Natural killer cell (primary cell): ENCODE results near the gene TARS3. TPM values are rescaled to one million over a fixed set of nuclear protein-coding genes. Genes with fewer than 3 reads are reported as not detected.

ENCODE experiments used
- ATAC-seq, 3 donors: fragments of 150-1000 bp in 2 of 3; fragments of 200-7000 bp in 1 of 3; cut with Tn5 transposase; 1 replicate in 1 of 3; 2 replicates in 2 of 3; pipeline ENCODE4 v1.10.0; 2021; ENCODE audit warnings: mild to moderate bottlenecking in 2 of 3, moderate library complexity in 2 of 3
- DNase-seq, 2 donors: peaks; one replicate each; pipeline versions ENCODE4 v3.0.0 to v3.0.0-alpha.2; 2013 to 2021; ENCODE audit warnings: mixed read lengths in 1 of 2
- H3K27ac ChIP-seq: one replicate; pipeline ENCODE4 v1.5.1; 2013; ENCODE audit warnings: mild to moderate bottlenecking, low read length
- H3K27me3 ChIP-seq: one replicate; pipeline ENCODE4 v1.6.1; 2013; ENCODE audit warnings: low read length; ENCODE audit not compliant: control insufficient read depth, insufficient read depth
- H3K36me3 ChIP-seq: one replicate; pipeline ENCODE4 v1.6.1; 2013; ENCODE audit warnings: low read length; ENCODE audit not compliant: control insufficient read depth, insufficient read depth
- H3K4me1 ChIP-seq: one replicate; pipeline ENCODE4 v1.6.1; 2013; ENCODE audit warnings: low read length; ENCODE audit not compliant: control insufficient read depth, insufficient read depth
- H3K4me3 ChIP-seq: one replicate; pipeline ENCODE4 v1.5.1; 2013; ENCODE audit warnings: low read length
- H3K9me3 ChIP-seq: one replicate; pipeline ENCODE4 v1.6.1; 2013; ENCODE audit warnings: low read length; ENCODE audit not compliant: control insufficient read depth, insufficient read depth
- H3K27ac Mint-ChIP-seq, 2 donors: one replicate each; pipeline ENCODE4 v1.8.0; 2022; ENCODE audit warnings: mild to moderate bottlenecking in 2 of 2, mixed read lengths in 2 of 2, moderate library complexity in 1 of 2
- H3K27me3 Mint-ChIP-seq, 2 donors: one replicate each; pipeline ENCODE4 v1.8.0; 2022; ENCODE audit warnings: low read depth in 2 of 2, mixed read lengths in 2 of 2
- H3K36me3 Mint-ChIP-seq: one replicate; pipeline ENCODE4 v1.8.0; 2022; ENCODE audit warnings: mixed read lengths
- H3K4me1 Mint-ChIP-seq, 2 donors: one replicate each; pipeline ENCODE4 v1.8.0; 2022; ENCODE audit warnings: mixed read lengths in 2 of 2
- H3K4me3 Mint-ChIP-seq: one replicate; pipeline ENCODE4 v1.8.0; 2022; ENCODE audit warnings: mild to moderate bottlenecking, moderate library complexity, mixed read lengths
- H3K9me3 Mint-ChIP-seq, 2 donors: one replicate each; pipeline ENCODE4 v1.8.0; 2022; ENCODE audit warnings: mixed read lengths in 2 of 2
- CTCF ChIP-seq: fragments of 200-600 bp; IDR thresholded peaks from one replicate; pipeline ENCODE4 v1.8.0; 2022; ENCODE audit warnings: antibody characterized with exemption
- WGBS: methylation state at CpG from one replicate; pipeline ENCODE4 v1.1.7; 2013; ENCODE audit warnings: missing lambda C conversion rate; ENCODE audit not compliant: insufficient coverage; 5-methylcytosine and 5-hydroxymethylcytosine counted together
- intact Hi-C: fragments of 100-400 bp; cut with micrococcal nuclease; formaldehyde crosslinking; loops from one replicate; pipeline ENCODE4 v1.14.2; 2022
- total RNA-seq, 4 donors: library from RNA; stranded (reverse); fragments of 120-200 nt in 1 of 4; gene quantifications; one replicate each; pipeline versions ENCODE4 v1.2.3 to v1.2.4, GENCODE V29; 2013 to 2022

TARS3 gene
- total RNA-seq, 3 donors from 2014 or later (not counting 1 experiment from before 2014, with no cell fraction given) = 11.6 to 20.5 (median 12.1) TPM

DNA sequence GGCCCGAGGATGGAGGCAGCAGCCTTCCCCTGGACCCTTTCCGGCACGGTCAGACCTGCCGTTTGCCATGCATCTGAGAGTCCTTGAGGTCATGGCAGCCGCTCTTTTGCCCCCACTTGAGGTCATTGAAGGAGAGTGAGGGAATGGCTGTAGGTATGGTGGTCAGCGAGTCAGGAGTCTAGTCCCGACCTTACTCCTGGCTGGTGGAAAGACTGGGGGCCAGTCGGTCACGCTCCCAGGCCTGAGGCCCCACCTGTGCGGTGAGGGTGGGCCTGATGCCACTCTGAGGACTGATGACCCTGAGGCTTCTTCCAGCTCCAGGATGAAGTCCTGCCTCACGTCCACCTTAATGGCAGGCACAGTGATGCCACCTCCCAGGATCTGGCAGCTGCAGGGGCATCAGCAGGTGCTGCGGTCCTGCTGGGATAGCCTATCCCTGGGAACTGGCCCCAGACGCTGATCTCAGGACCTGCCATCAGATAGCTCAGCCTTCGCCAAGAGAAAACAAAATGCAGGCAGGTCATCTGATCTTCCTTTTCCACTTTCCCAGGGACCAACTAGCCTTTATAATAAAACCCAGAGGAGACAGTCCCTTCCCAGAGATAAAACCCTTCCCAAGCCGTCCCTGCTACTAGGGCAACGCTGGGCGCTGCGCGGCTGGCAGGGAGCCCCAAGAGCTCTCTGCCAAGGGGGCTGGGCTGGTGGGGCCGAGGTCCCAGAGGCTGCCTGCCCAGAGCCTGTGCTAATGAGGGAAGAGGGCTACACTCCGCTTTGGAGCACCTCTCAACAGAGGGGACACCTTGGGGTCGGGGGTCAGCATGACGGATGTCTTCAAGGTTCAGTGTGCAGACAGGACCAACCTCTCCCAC, 114.3 kb downstream of the TARS3 start:
- H3K27ac Mint-ChIP-seq = no peak overlapping the region
- H3K27me3 Mint-ChIP-seq = no peaks in the 10 kb centered on the region
- H3K4me1 Mint-ChIP-seq = peaks cover 0 to 4% of the 10 kb centered on the region in 2 donors
- no peak for ATAC-seq
- 92% methylated on average over 23 of the region's 23 CpGs for WGBS
- no peak for DNase-seq
- Histone ChIP-seq H3K4me1 (no peaks in the 10 kb centered on the region), H3K27ac (no peak overlapping the region), H3K27me3 (no peaks in the 10 kb centered on the region), H3K4me3 (no peak overlapping the region), H3K36me3 (no peaks in the 10 kb centered on the region), H3K9me3 (no peaks in the 10 kb centered on the region)
- TF ChIP-seq CTCF = no peak
- H3K4me3 Mint-ChIP-seq = no peak overlapping the region
- intact Hi-C loops = no loop called here
- no peaks in the 10 kb centered on the region for H3K36me3 Mint-ChIP-seq
- no peaks in the 10 kb centered on the region for H3K9me3 Mint-ChIP-seq

DNA sequence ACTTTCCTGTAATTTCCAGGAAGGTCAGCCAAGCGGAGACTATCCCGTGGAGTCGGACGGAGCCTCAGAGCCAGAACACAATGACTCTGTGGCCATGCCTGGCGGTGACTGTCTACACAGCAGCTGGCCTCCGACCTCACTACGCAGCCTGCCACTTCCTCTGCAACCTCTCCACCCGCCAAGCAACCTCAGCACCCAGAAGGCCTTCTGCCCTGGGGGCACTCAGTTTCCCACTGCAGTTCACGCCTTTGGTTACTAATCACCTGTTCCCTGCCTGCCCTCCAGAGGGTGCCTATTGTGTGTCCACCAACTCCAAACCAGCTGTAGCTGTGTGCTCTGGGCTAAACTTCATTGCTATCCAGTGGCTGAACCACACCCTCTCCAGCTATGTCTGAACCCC, 116.1 kb downstream of the TARS3 start:
- Histone ChIP-seq H3K4me1 (no peaks in the 10 kb centered on the region), H3K4me3 (no peak overlapping the region), H3K36me3 (no peaks in the 10 kb centered on the region), H3K27me3 (no peaks in the 10 kb centered on the region), H3K9me3 (no peaks in the 10 kb centered on the region), H3K27ac (no peak overlapping the region)
- H3K4me1 Mint-ChIP-seq = peaks cover 0 to 4% of the 10 kb centered on the region in 2 donors
- no peaks in the 10 kb centered on the region for H3K36me3 Mint-ChIP-seq
- no peak overlapping the region for H3K4me3 Mint-ChIP-seq
- ATAC-seq (no peak), DNase-seq (no peak)
- no peak overlapping the region for H3K27ac Mint-ChIP-seq
- 88% methylated on average over 9 of the region's 9 CpGs for WGBS
- intact Hi-C loops = no loop called here
- peaks cover 1 to 7% of the 10 kb centered on the region in 2 donors for H3K27me3 Mint-ChIP-seq
- H3K9me3 Mint-ChIP-seq = no peaks in the 10 kb centered on the region
- no peak for TF ChIP-seq CTCF

- H3K27me3 ChIP-seq = no peaks in the 10 kb centered on the region
- H3K27ac ChIP-seq = no peak overlapping the region
- intact Hi-C loops = no loop called here
- H3K4me3 ChIP-seq = no peak overlapping the region
- no peak overlapping the region for H3K4me3 Mint-ChIP-seq
- H3K4me1 ChIP-seq = no peaks in the 10 kb centered on the region
- H3K9me3 ChIP-seq = no peaks in the 10 kb centered on the region
- peaks cover 0 to under 1% of the 10 kb centered on the region in 2 donors for H3K4me1 Mint-ChIP-seq
- TF ChIP-seq CTCF = no peak
- no peaks in the 10 kb centered on the region for H3K36me3 ChIP-seq
- DNase-seq = no peak
- peaks cover 7 to 8% of the 10 kb centered on the region in 2 donors for H3K27me3 Mint-ChIP-seq
- no peak for ATAC-seq
- H3K9me3 Mint-ChIP-seq = no peaks in the 10 kb centered on the region
- no peaks in the 10 kb centered on the region for H3K36me3 Mint-ChIP-seq
- H3K27ac Mint-ChIP-seq = no peak overlapping the region
- 54% methylated on average over 2 of the region's 2 CpGs for WGBS
Measured at GRCh38 chr15:101607108-101607507, 117.2 kb downstream of the TARS3 start.
